AG08395 (cell line): ENCODE measurements around the gene SEMA3F.
A peak's percentile ranks its signal among the peaks of the same experiment; 100 is the strongest.

Experiments used
- DNase-seq: peaks from one replicate; pipeline ENCODE4 v3.0.0; 2012; ENCODE audit warnings: mixed read lengths, low spot score

Gene SEMA3F

GRCh38 chr3:50235716-50236483 is 80.8 kb downstream of the SEMA3F start, which contains the start of gene GNAI2:
Gene GNAI2 (plus strand): TSS chr3:50236204. CDS start chr3:50236336, 132 bp downstream.
- DNase-seq, result peak; percentile 99

GRCh38 chr3:50236484-50237132 is 81.5 kb downstream of the SEMA3F start:
- DNase-seq, result no peak

DNA sequence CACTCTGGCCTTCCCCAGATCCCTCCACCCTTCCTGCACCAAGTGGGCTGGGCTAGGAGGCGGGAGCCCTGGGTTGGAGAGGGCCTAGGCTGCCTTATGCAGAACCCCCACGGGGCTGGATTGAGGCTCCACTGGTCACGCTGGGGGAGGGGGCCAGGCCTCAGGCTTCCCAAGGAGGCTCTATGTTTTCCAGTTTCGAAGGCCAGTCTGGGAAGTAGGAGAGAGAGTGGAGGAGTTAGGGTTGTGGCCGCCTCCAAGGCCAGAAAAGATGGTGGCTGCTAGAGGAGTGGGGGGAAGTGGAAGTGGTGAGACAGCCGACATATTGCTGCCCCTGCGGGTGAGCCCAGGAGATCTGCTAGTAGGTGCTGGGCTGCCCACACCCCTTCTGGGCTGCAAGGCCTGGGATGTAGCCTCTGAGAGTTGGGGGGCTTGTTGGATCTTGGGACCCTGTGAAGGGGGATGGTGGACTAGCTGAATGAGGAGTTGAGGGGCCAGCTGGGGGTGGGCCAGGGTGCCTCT is 82.1 kb downstream of the SEMA3F start:
- peak; percentile 34 for DNase-seq

DNA sequence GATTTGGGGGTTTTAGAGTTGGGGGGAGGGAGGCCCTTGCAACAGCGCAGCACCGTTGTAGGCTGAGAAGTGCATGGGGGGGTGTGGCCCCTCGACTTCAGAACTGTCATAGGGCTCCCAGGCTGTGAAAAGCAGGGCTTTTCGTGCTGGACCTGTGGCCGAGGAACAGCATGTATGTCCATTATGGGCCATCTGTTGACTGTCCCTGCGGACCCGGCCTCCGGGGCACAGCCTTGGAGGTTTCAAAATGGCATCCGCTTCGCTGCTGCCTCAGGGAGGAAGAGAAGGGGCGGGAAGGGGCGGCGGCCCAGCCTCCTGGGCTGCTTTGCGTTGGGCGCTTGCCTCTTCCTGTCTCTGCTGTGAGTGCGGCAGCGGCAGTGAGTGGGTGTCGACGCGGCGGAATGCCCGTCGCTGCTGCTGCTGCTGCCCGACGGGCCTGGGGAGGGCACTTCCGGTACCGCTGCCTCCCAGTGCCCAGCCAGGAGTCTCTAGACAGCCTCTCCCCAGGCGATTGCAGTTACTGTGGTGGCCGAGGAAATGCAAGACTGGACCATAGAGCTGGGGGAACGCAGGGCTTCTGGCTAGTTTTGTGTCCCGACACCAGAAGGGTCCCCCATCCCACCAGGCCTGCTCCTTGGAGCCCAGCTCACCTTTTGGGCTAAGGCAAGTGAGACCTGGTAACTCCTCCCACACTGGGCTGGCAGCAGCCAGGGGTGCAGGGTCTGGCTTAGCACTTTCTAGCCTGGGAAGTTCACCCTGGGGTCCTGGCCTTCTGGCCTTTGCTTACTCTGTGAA is 82.8 kb downstream of the SEMA3F start:
- peak; percentile 86 for DNase-seq

GRCh38 chr3:50238549-50239026 is 83.5 kb downstream of the SEMA3F start:
- DNase-seq, result peak; percentile 80
